A549 (cell line): ENCODE results near the gene RPL3. TPM values are rescaled to one million over a fixed set of nuclear protein-coding genes. Genes with fewer than 3 reads are reported as not detected.
A peak's percentile ranks its signal among the peaks of the same experiment; 100 is the strongest.

Source experiments
- ATAC-seq, 2 experiments: fragments of 200-7000 bp in 1 of 2; fragments of >200 bp in 1 of 2; cut with Nextera tagmentation in 1 of 2; cut with Tn5 transposase in 1 of 2; 3 replicates each; pipeline versions ENCODE4 v1.8.0 to v1.9.1; 2018 to 2020; ENCODE audit warnings: mild to moderate bottlenecking in 1 of 2, moderate library complexity in 1 of 2
- CTCF ChIA-PET: fragments of 300-600 bp; sonication (Branson Sonifier 250); formaldehyde crosslinking; extraction: SDS; loops from one replicate; lab custom pipeline; 2021; ENCODE audit warnings: antibody characterized with exemption, inconsistent platforms; lab: Yijun Ruan, JAX
- POLR2A ChIA-PET: fragments of 350-600 bp; formaldehyde crosslinking; extraction: SDS; loops from one replicate; lab custom pipeline; 2021; ENCODE audit warnings: antibody characterized with exemption, inconsistent platforms; lab: Yijun Ruan, JAX
- DNase-seq, 2 experiments: peaks; one replicate each; pipeline versions ENCODE4 v3.0.0 to v3.0.0-alpha.2; 2011 to 2016; ENCODE audit warnings: low read depth in 1 of 2, low spot score in 1 of 2
- FAIRE-seq: peaks from 2 replicates; lab custom pipeline; 2011; peaks lifted over from hg19 to GRCh38; lab: Jason Lieb, UNC
- H3K27ac ChIP-seq, 2 experiments: fragments of >200 bp; sonication (Bioruptor Twin); formaldehyde crosslinking; 3 replicates each; pipeline ENCODE4 v1.5.1; 2016 to 2017
- H3K4me1 ChIP-seq: fragments of >200 bp; sonication (Bioruptor Twin); formaldehyde crosslinking; 3 replicates; pipeline ENCODE4 v1.6.1; 2016
- H3K4me2 ChIP-seq: fragments of >200 bp; sonication (Bioruptor Twin); formaldehyde crosslinking; 3 replicates; pipeline ENCODE4 v1.6.1; 2016
- H3K4me3 ChIP-seq: fragments of >200 bp; sonication (Bioruptor Twin); formaldehyde crosslinking; 3 replicates; pipeline ENCODE4 v1.5.1; 2016
- H3K9me3 ChIP-seq: fragments of >200 bp; sonication (Bioruptor Twin); formaldehyde crosslinking; 3 replicates; pipeline ENCODE4 v1.6.1; 2016
- CEBPB ChIP-seq, 2 experiments: fragments of >200 bp in 1 of 2; sonication (Bioruptor Twin) in 1 of 2; formaldehyde crosslinking in 1 of 2; IDR thresholded peaks; 2 replicates each; pipeline ENCODE4 v1.6.1; 2012 to 2016
- FOSB ChIP-seq: fragments of 250-450 bp; sonication (Bioruptor Pico); IDR thresholded peaks from 2 replicates; pipeline ENCODE4 v1.5.0; 2020; ENCODE audit warnings: mild to moderate bottlenecking, moderate library complexity
- FOSL2 ChIP-seq, 2 experiments: fragments of 450-650 bp in 1 of 2; fragments of >200 bp in 1 of 2; sonication (Bioruptor Twin) in 1 of 2; formaldehyde crosslinking; IDR thresholded peaks; 2 replicates each; pipeline versions ENCODE4 v1.5.0 to v1.6.1; 2016 to 2020; ENCODE audit warnings: mild to moderate bottlenecking in 1 of 2, moderate library complexity in 1 of 2
- HDAC2 ChIP-seq: fragments of 200-600 bp; sonication (generic); IDR thresholded peaks from 2 replicates; pipeline ENCODE4 v1.6.1; 2016
- HEYL ChIP-seq: fragments of 250-450 bp; sonication (Bioruptor Pico); IDR thresholded peaks from 2 replicates; pipeline ENCODE4 v1.8.0; 2021; ENCODE audit warnings: mild to moderate bottlenecking, moderate library complexity
- HOXB5 ChIP-seq: fragments of 250-450 bp; sonication (Bioruptor Pico); IDR thresholded peaks from 2 replicates; pipeline ENCODE4 v1.5.0; 2020; ENCODE audit warnings: mild to moderate bottlenecking, moderate library complexity
- JUN ChIP-seq, 2 experiments: fragments of >200 bp; sonication (Bioruptor Twin); formaldehyde crosslinking; IDR thresholded peaks; 2 replicates in 1 of 2; 3 replicates in 1 of 2; pipeline ENCODE4 v1.6.1; 2016 to 2017
- POLR2A ChIP-seq: IDR thresholded peaks from 2 replicates; pipeline ENCODE4 v1.6.1; 2012; ENCODE audit warnings: mild to moderate bottlenecking, low read length
- RAD21 ChIP-seq, 2 experiments: fragments of >200 bp in 1 of 2; sonication (Bioruptor Twin) in 1 of 2; formaldehyde crosslinking in 1 of 2; IDR thresholded peaks in 1 of 2; conservative IDR thresholded peaks in 1 of 2; 2 replicates in 1 of 2; 3 replicates in 1 of 2; pipeline ENCODE4 v1.6.1; 2012 to 2018; ENCODE audit warnings: inconsistent platforms in 1 of 2
- SMC3 ChIP-seq: fragments of >200 bp; sonication (Bioruptor Twin); formaldehyde crosslinking; IDR thresholded peaks from 3 replicates; pipeline ENCODE4 v1.6.1; 2018; ENCODE audit warnings: inconsistent platforms
- WGBS: methylation state at CpG from one replicate; pipeline ENCODE4 v1.1.6; 2017; ENCODE audit errors: missing lambda C conversion rate; 5-methylcytosine and 5-hydroxymethylcytosine counted together
- polyA plus RNA-seq, 4 experiments: library from polyadenylated mRNA; depleted of rRNA in 3 of 4; stranded (reverse); fragments of >200 nt; fragmentation: RNase III in 1 of 4; extraction: RNeasy Plus Mini Kit Qiagen cat#74134 plus additional on column Dnase treatment in 1 of 4; gene quantifications; 2 replicates in 3 of 4; 3 replicates in 1 of 4; pipeline ENCODE4 v1.2.3, GENCODE V29; 2011 to 2017
- TF ChIP-seq, protein P1 (sequence below): fragments of >200 bp; sonication (Bioruptor Twin); formaldehyde crosslinking; IDR thresholded peaks from 3 replicates; pipeline ENCODE4 v1.5.1; 2016
- TF ChIP-seq, protein P2 (sequence below): IDR thresholded peaks from 2 replicates; pipeline ENCODE4 v1.6.1; 2012
- TF ChIP-seq, protein P3 (sequence below): IDR thresholded peaks from 2 replicates; pipeline ENCODE4 v1.6.1; 2012; ENCODE audit warnings: low read depth, borderline replicate concordance

RPL3 gene
- polyA plus RNA-seq, 2 of the 4 experiments (the other 2 are of a cell fraction) = 1,921 to 1,965 TPM

DNA sequence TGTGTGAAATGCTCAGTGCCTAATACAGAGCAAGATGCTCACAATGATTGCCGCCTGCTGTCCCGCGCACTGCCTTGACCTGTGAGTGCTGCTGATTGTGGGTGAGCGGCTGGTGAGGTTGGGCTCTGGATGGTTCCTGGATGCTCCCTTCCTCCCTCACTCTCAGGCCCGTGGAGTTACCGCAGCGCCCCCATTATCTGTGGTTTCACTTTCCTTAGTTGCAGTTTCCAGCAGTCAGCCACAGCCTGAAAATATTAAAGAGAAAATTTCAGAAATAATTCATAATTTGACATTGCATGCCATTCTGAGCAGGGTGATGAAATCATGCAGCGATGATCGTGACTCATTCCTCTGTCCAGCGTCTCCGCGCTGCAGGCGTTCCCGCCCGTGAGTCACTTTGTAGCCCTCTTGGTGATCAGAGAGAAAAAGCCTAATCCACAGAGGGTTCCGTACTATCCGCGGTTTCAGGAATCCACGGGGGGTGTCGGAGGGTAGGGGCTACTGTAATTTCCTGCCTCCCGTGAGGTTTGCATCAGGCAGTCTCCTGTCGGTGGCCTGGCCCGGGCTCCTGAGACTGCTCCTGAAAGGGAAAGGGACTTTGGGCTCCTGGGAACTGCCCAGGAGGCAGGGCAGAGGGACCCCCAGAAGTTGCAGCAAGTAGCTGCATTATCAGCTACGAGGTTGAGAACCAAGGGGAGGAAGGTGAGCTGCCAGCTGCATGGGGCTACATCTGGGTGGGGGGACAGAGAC lies 10.6 kb downstream of the RPL3 start (continued):
- TF ChIP-seq, protein P1, sequence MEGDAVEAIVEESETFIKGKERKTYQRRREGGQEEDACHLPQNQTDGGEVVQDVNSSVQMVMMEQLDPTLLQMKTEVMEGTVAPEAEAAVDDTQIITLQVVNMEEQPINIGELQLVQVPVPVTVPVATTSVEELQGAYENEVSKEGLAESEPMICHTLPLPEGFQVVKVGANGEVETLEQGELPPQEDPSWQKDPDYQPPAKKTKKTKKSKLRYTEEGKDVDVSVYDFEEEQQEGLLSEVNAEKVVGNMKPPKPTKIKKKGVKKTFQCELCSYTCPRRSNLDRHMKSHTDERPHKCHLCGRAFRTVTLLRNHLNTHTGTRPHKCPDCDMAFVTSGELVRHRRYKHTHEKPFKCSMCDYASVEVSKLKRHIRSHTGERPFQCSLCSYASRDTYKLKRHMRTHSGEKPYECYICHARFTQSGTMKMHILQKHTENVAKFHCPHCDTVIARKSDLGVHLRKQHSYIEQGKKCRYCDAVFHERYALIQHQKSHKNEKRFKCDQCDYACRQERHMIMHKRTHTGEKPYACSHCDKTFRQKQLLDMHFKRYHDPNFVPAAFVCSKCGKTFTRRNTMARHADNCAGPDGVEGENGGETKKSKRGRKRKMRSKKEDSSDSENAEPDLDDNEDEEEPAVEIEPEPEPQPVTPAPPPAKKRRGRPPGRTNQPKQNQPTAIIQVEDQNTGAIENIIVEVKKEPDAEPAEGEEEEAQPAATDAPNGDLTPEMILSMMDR = no peak
- no peak for TF ChIP-seq HEYL (CRISPR knock-in tag)
- peak; percentile 68 to 73; a peak in 4 of 5 replicates for TF ChIP-seq JUN (IDR thresholded peaks at IDR 0.05)
- peak; percentile 69 to 92 for TF ChIP-seq CEBPB (IDR thresholded peaks at IDR 0.05)
- TF ChIP-seq HDAC2 = no peak

DNA sequence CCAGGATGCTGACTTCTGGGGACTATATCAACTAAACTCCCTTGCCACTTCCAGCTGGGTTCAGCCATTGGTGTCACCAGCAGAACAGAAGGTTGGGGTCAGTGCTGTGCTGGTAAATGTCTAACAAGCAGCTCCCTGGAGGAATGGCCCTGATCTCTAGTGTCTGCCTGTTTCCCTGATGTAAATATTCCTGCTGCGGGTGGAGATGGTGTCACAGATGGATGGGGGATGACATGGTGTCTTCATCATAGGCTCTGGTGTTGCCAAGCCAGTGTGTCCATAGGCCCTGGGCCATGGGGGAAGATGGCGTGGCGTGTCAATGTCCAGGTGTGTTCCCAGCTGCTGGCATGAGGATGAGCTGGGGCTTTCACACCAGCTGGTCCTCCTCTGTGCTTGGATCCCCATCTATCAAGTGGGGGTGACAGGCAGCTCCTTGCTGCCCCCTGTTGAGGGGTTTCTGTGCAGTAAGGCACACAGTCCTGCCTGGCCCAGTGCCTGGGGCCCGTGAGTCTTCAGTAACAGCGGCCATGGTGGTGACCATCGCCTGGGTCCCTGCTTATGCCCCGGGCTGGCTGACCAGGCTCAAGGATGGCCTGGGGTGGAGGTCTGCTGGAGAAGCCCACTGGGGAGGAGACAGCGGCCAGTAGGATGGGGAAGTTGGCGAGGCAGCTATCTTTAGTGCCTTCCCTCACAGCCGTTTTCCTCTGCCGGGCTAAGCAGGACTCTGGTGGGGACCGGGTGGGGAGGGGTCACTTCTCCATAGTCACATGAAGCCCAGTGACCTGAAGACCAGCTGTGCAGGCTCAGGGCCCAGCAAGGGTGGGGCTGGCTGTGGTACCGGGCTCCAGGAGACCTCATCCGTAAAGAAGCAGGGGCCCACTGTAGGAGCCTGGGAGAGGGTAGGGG lies 12.7 kb downstream of the RPL3 start:
- TF ChIP-seq FOSL2 (IDR thresholded peaks at IDR 0.05) = no peak
- no peak for TF ChIP-seq FOSL2 (CRISPR knock-in tag; IDR thresholded peaks at IDR 0.05)
- TF ChIP-seq RAD21 (conservative IDR thresholded peaks at IDR 0.05 in 1 of 2, IDR thresholded peaks at IDR 0.05 in 1 of 2) = peak; percentile 52 to 72
- TF ChIP-seq SMC3 = peak; percentile 29; the same call in 1 of the 3 replicates
- TF ChIP-seq, protein P2, sequence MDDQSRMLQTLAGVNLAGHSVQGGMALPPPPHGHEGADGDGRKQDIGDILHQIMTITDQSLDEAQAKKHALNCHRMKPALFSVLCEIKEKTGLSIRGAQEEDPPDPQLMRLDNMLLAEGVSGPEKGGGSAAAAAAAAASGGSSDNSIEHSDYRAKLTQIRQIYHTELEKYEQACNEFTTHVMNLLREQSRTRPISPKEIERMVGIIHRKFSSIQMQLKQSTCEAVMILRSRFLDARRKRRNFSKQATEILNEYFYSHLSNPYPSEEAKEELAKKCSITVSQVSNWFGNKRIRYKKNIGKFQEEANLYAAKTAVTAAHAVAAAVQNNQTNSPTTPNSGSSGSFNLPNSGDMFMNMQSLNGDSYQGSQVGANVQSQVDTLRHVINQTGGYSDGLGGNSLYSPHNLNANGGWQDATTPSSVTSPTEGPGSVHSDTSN = 0 out of 2 replicates have a peak, but pooled peaks have one; percentile 20
- TF ChIP-seq, protein P3, sequence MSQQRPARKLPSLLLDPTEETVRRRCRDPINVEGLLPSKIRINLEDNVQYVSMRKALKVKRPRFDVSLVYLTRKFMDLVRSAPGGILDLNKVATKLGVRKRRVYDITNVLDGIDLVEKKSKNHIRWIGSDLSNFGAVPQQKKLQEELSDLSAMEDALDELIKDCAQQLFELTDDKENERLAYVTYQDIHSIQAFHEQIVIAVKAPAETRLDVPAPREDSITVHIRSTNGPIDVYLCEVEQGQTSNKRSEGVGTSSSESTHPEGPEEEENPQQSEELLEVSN = no peak
- no peak for TF ChIP-seq FOSB
- TF ChIP-seq, protein P1 = peak; percentile 33; the same call in 2 of the 3 replicates
- TF ChIP-seq HOXB5 (CRISPR knock-in tag) = peak; percentile 94; the same call in 1 of the 2 replicates
- no peak for TF ChIP-seq POLR2A
- 0 out of 6 replicates have a peak, but pooled peaks of 1 of the 2 experiments have one; percentile 3 for ATAC-seq
- Histone ChIP-seq H3K4me2 (no peak overlapping the region), H3K4me1 (peaks cover 32% of the 10 kb centered on the region), H3K27ac (peak overlapping the region; percentile 94 to 95; a peak in 5 of 6 replicates), H3K9me3 (no peaks in the 10 kb centered on the region), H3K4me3 (no peak overlapping the region)
- CTCF ChIA-PET = interaction anchor here (0.6 to 6.9 kb wide), 15 partner anchors 9 to 604 kb away, joined by 3 to 72 read pairs (median 5); partner anchors contain the start of gene PDGFB
- peak in 1 of 2 experiments; percentile 54 for DNase-seq
- no peak for FAIRE-seq
- 90% methylated on average over 2 of the region's 14 CpGs for WGBS
- POLR2A ChIA-PET = interaction anchor here (1.1 kb wide), 1 partner anchor 54 kb away, joined by 3 read pairs; no protein-coding TSS in a partner anchor
